HCT116 (cell line): Measurements from ENCODE around the gene SLC5A10. TPM values are rescaled to one million over a fixed set of nuclear protein-coding genes. Genes with fewer than 3 reads are reported as not detected.
A peak's percentile ranks its signal among the peaks of the same experiment; 100 is the strongest.

Experiments
- ATAC-seq: fragments of 200-7000 bp; cut with Tn5 transposase; 2 replicates; pipeline ENCODE4 v1.9.1; 2020; ENCODE audit warnings: mild to moderate bottlenecking, moderate library complexity
- BruUV-seq: library from RNA; stranded (reverse); fragments of 400-500 nt; replicated peaks from 2 replicates; lab custom pipeline; 2021; lab: Mats Ljungman, UMichigan
- CTCF ChIA-PET: fragments of 300-600 bp; sonication (Branson Sonifier 250); formaldehyde crosslinking; loops from one replicate; lab custom pipeline; 2021; ENCODE audit warnings: antibody characterized with exemption; lab: Charles Lee
- POLR2A ChIA-PET: fragments of 300-600, 350-600 bp; sonication (Branson Sonifier 250); formaldehyde crosslinking; loops from one replicate; lab custom pipeline; 2021; ENCODE audit warnings: antibody characterized with exemption; lab: Charles Lee
- RAD21 ChIA-PET, 2 experiments: fragments of 300-600 bp; sonication (Branson Sonifier 250); formaldehyde crosslinking; loops; one replicate each; lab custom pipeline; 2023; ENCODE audit warnings: low total read pairs in 2 of 2; ENCODE audit not compliant: uncharacterized antibody in 2 of 2, unreplicated experiment in 2 of 2, low non-redundant PET in 1 of 2; lab: Charles Lee
- DNase-seq: peaks from one replicate; pipeline ENCODE4 v3.0.0-alpha.2; 2010; ENCODE audit warnings: low read depth, low spot score
- H2AFZ ChIP-seq: fragments of 200-600 bp; shearing (Covaris generic), sonication (generic); 2 replicates; pipeline ENCODE4 v1.6.1; 2017; ENCODE audit warnings: low read depth, mixed run types, mixed read lengths, antibody characterized with exemption, low read length; ENCODE audit not compliant: poor library complexity, severe bottlenecking
- H3K27ac ChIP-seq: 2 replicates; pipeline ENCODE4 v1.5.1; 2012; ENCODE audit warnings: low read depth, low read length
- H3K27me3 ChIP-seq: fragments of 200-600 bp; sonication (generic); 2 replicates; pipeline ENCODE4 v1.6.1; 2016; ENCODE audit warnings: mixed run types, low read length, mixed read lengths; ENCODE audit not compliant: insufficient read depth
- H3K36me3 ChIP-seq, 2 experiments: fragments of 200-500 bp in 1 of 2; fragments of 200-600 bp in 1 of 2; sonication (Bioruptor generic) in 1 of 2; sonication (generic) in 1 of 2; 2 replicates each; pipeline versions ENCODE4 v1.5.1 to v1.6.1; 2014 to 2016; ENCODE audit warnings: low read length in 2 of 2, inconsistent platforms in 1 of 2, mixed read lengths in 1 of 2, mixed run types in 1 of 2; ENCODE audit not compliant: insufficient read depth in 2 of 2, control insufficient read depth in 1 of 2
- H3K4me1 ChIP-seq, 2 experiments: fragments of 200-600 bp in 1 of 2; sonication (generic) in 1 of 2; 2 replicates each; pipeline versions ENCODE4 v1.5.1 to v1.6.1; 2012 to 2017; ENCODE audit warnings: low read length in 2 of 2, inconsistent platforms in 1 of 2, mild to moderate bottlenecking in 1 of 2, mixed read lengths in 1 of 2, mixed run types in 1 of 2, moderate library complexity in 1 of 2; ENCODE audit not compliant: insufficient read depth in 2 of 2, control insufficient read depth in 1 of 2
- H3K4me2 ChIP-seq: fragments of 200-600 bp; sonication (generic); 2 replicates; pipeline ENCODE4 v1.6.1; 2017; ENCODE audit warnings: mixed run types, low read length, mixed read lengths
- H3K4me3 ChIP-seq, 2 experiments: fragments of 200-600 bp in 1 of 2; sonication (generic) in 1 of 2; replicated peaks in 1 of 2; 2 replicates each; pipeline ENCODE4 v1.5.1; 2011 to 2016; ENCODE audit warnings: low read length in 2 of 2, control low read depth in 1 of 2, low read depth in 1 of 2, mild to moderate bottlenecking in 1 of 2, mixed read lengths in 1 of 2, mixed run types in 1 of 2
- H3K79me2 ChIP-seq: fragments of 200-600 bp; sonication (generic); 2 replicates; pipeline ENCODE4 v1.6.1; 2017; ENCODE audit warnings: mild to moderate bottlenecking, mixed run types, low read length, moderate library complexity, mixed read lengths; ENCODE audit not compliant: insufficient read depth
- H3K9ac ChIP-seq: fragments of 200-600 bp; sonication (generic); 2 replicates; pipeline ENCODE4 v1.6.1; 2016; ENCODE audit warnings: low read length, mixed read lengths
- H3K9me2 ChIP-seq: fragments of 200-600 bp; sonication (generic), shearing (Covaris generic); 2 replicates; pipeline ENCODE4 v1.6.1; 2017; ENCODE audit warnings: mixed run types, mild to moderate bottlenecking, moderate library complexity; ENCODE audit not compliant: insufficient read depth
- H3K9me3 ChIP-seq, 2 experiments: fragments of 200-500 bp in 1 of 2; fragments of 200-600 bp in 1 of 2; sonication (Bioruptor generic) in 1 of 2; sonication (generic) in 1 of 2; 2 replicates each; pipeline ENCODE4 v1.6.1; 2014 to 2017; ENCODE audit warnings: low read length in 2 of 2, mixed read lengths in 2 of 2, inconsistent platforms in 1 of 2, low read depth in 1 of 2, mild to moderate bottlenecking in 1 of 2, mixed run types in 1 of 2, moderate library complexity in 1 of 2; ENCODE audit not compliant: control insufficient read depth in 1 of 2, insufficient read depth in 1 of 2
- H4K20me1 ChIP-seq: fragments of 200-600 bp; sonication (generic), shearing (Covaris generic); 2 replicates; pipeline ENCODE4 v1.6.1; 2017; ENCODE audit warnings: mixed run types, mild to moderate bottlenecking, moderate library complexity; ENCODE audit not compliant: insufficient read depth
- ATF3 ChIP-seq: IDR thresholded peaks from 2 replicates; pipeline ENCODE4 v1.6.1; 2012
- CBX3 ChIP-seq: IDR thresholded peaks from 2 replicates; pipeline ENCODE4 v1.6.1; 2012; ENCODE audit warnings: low read depth
- CEBPB ChIP-seq: IDR thresholded peaks from 2 replicates; pipeline ENCODE4 v1.6.1; 2012; ENCODE audit warnings: low read depth
- EGR1 ChIP-seq: IDR thresholded peaks from 2 replicates; pipeline ENCODE4 v1.6.1; 2012; ENCODE audit warnings: low read depth
- EZH2phosphoT487 ChIP-seq: fragments of 200-600 bp; IDR thresholded peaks from 2 replicates; pipeline ENCODE4 v1.6.1; 2018; ENCODE audit warnings: antibody characterized with exemption, borderline replicate concordance
- JUND ChIP-seq: IDR thresholded peaks from 2 replicates; pipeline ENCODE4 v1.6.1; 2012
- POLR2AphosphoS5 ChIP-seq: IDR thresholded peaks from 2 replicates; pipeline ENCODE4 v1.6.1; 2011; ENCODE audit warnings: mild to moderate bottlenecking, low read depth, low read length, moderate library complexity
- RAD21 ChIP-seq: IDR thresholded peaks from 2 replicates; pipeline ENCODE4 v1.6.1; 2012; ENCODE audit warnings: low read depth, mild to moderate bottlenecking
- SIN3A ChIP-seq: IDR thresholded peaks from 2 replicates; pipeline ENCODE4 v1.6.1; 2012; ENCODE audit warnings: low read depth
- SRF ChIP-seq: IDR thresholded peaks from 2 replicates; pipeline ENCODE4 v1.6.1; 2012; ENCODE audit warnings: low read depth
- TCF7L2 ChIP-seq: IDR thresholded peaks from 2 replicates; pipeline ENCODE4 v1.7.0; 2011; ENCODE audit warnings: borderline replicate concordance, inconsistent platforms; ENCODE audit not compliant: insufficient read depth, insufficient read length; ENCODE audit errors: extremely low read depth
- ZFX ChIP-seq: fragments of 450-650 bp; IDR thresholded peaks from 2 replicates; pipeline ENCODE4 v1.6.1; 2017
- ZNF274 ChIP-seq: fragments of 200-500 bp; sonication (Bioruptor generic); IDR thresholded peaks from 2 replicates; pipeline ENCODE4 v1.6.1; 2014; ENCODE audit warnings: mild to moderate bottlenecking, low read depth, low read length, inconsistent platforms
- intact Hi-C: fragments of 100-400 bp; cut with micrococcal nuclease; formaldehyde crosslinking; loops from 2 replicates; pipeline ENCODE4 v1.10.0; 2022
- total RNA-seq: library from RNA; stranded (reverse); gene quantifications from one replicate; pipeline ENCODE4 v1.2.1, GENCODE V29; 2021; ENCODE audit not compliant: unreplicated experiment
- TF ChIP-seq, protein P1 (sequence below), 3 experiments: fragments of 200-600 bp in 1 of 3; sonication (generic) in 1 of 3; IDR thresholded peaks in 2 of 3; conservative IDR thresholded peaks in 1 of 3; 2 replicates each; pipeline ENCODE4 v1.5.1; 2012 to 2017; ENCODE audit warnings: low read depth in 2 of 3, low read length in 2 of 3, antibody characterized with exemption in 1 of 3, borderline replicate concordance in 1 of 3, control low read depth in 1 of 3, mild to moderate bottlenecking in 1 of 3, mixed read lengths in 1 of 3, mixed run types in 1 of 3, moderate library complexity in 1 of 3; ENCODE audit not compliant: insufficient read depth in 1 of 3
- TF ChIP-seq, protein P2 (sequence below): IDR thresholded peaks from 2 replicates; pipeline ENCODE4 v1.6.1; 2011; ENCODE audit warnings: mild to moderate bottlenecking, low read length, moderate library complexity; ENCODE audit not compliant: insufficient replicate concordance; ENCODE audit errors: extremely low read depth

SLC5A10 gene
- total RNA-seq, 1 experiment from 2014 or later: not detected

DNA sequence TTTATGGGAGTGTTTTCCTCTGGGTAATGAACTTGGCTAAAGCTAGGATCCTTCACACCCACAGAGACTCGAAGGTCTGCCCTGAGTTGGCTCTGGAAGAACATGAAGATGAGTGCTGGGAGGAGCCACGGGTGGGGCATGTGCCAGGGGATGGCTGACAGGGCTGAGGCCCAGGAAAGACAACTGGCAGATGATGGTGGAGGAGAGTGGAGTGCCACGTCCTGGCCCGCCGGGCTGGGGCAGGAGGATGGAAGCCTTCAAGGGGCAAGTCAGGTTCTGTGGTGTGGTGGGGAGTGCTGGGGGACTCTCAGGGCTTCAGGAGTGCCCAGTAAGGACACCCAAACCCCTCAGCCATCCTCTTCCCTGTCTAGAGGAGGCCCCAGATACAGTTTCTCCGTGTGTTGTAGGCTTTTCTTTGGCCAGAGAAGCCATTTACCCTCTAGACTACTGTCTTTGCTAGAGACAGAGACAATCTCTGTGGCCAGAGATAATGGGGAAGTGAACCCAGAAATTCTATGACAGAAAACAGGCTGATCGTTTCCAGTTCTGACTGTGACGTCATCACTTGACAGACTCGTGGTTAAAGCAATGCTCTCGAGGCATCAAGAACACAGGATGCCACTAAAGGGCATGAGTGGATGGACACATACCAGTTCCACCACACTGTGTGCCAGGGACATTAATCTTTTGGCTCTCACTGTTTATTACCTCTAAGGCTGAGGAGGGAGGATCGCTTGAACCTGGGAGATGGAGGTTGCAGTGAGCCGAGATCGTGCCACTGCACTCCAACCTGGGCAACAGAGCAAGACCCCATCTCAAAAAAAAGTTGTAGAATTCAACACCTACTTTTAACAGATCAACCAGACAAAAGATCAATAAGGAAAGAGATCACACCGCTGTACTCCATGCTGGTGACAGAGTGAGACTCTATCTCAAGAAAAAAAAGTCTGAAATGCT, 18.6 kb upstream of the SLC5A10 start:
- CTCF ChIA-PET: no interaction called here
- BruUV-seq: TSS peak; percentile 23
- Histone ChIP-seq H2AFZ (no peak overlapping the region), H3K4me3 (no peak overlapping the region), H3K27me3 (no peaks in the 10 kb centered on the region), H3K4me2 (no peak overlapping the region), H3K9me2 (no peaks in the 10 kb centered on the region), H3K4me1 (no peaks in the 10 kb centered on the region), H3K27ac (no peak overlapping the region), H3K9me3 (no peaks in the 10 kb centered on the region), H3K79me2 (no peaks in the 10 kb centered on the region), H3K36me3 (peaks cover 4 to 5% of the 10 kb centered on the region in 2 experiments; a peak in 1 of 4 replicates), H4K20me1 (no peaks in the 10 kb centered on the region), H3K9ac (no peak overlapping the region)
- DNase-seq (no peak), ATAC-seq (0 out of 2 replicates have a peak, but pooled peaks have one; percentile 36)
- intact Hi-C loops: no loop called here
- POLR2A ChIA-PET: no interaction called here
- RAD21 ChIA-PET: no interaction called here
- TF ChIP-seq CBX3 (no peak), POLR2AphosphoS5 (no peak), RAD21 (no peak), ZNF274 (no peak), EGR1 (no peak), ZFX (no peak), EZH2phosphoT487 (no peak), CEBPB (no peak), ATF3 (no peak), SIN3A (no peak), JUND (no peak), SRF (no peak), TCF7L2 (no peak)
- TF ChIP-seq, protein P1, sequence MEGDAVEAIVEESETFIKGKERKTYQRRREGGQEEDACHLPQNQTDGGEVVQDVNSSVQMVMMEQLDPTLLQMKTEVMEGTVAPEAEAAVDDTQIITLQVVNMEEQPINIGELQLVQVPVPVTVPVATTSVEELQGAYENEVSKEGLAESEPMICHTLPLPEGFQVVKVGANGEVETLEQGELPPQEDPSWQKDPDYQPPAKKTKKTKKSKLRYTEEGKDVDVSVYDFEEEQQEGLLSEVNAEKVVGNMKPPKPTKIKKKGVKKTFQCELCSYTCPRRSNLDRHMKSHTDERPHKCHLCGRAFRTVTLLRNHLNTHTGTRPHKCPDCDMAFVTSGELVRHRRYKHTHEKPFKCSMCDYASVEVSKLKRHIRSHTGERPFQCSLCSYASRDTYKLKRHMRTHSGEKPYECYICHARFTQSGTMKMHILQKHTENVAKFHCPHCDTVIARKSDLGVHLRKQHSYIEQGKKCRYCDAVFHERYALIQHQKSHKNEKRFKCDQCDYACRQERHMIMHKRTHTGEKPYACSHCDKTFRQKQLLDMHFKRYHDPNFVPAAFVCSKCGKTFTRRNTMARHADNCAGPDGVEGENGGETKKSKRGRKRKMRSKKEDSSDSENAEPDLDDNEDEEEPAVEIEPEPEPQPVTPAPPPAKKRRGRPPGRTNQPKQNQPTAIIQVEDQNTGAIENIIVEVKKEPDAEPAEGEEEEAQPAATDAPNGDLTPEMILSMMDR (IDR thresholded peaks at IDR 0.05 in 2 of 3, conservative IDR thresholded peaks at IDR 0.05 in 1 of 3; ENCODE audit: borderline replicate concordance in 1 of 3, insufficient read depth in 1 of 3, low read depth in 2 of 3, low read length in 2 of 3): no peak
- TF ChIP-seq, protein P2, sequence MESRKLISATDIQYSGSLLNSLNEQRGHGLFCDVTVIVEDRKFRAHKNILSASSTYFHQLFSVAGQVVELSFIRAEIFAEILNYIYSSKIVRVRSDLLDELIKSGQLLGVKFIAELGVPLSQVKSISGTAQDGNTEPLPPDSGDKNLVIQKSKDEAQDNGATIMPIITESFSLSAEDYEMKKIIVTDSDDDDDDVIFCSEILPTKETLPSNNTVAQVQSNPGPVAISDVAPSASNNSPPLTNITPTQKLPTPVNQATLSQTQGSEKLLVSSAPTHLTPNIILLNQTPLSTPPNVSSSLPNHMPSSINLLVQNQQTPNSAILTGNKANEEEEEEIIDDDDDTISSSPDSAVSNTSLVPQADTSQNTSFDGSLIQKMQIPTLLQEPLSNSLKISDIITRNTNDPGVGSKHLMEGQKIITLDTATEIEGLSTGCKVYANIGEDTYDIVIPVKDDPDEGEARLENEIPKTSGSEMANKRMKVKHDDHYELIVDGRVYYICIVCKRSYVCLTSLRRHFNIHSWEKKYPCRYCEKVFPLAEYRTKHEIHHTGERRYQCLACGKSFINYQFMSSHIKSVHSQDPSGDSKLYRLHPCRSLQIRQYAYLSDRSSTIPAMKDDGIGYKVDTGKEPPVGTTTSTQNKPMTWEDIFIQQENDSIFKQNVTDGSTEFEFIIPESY: no peak
